Measurements from ENCODE around the gene IGFL1.

DNA sequence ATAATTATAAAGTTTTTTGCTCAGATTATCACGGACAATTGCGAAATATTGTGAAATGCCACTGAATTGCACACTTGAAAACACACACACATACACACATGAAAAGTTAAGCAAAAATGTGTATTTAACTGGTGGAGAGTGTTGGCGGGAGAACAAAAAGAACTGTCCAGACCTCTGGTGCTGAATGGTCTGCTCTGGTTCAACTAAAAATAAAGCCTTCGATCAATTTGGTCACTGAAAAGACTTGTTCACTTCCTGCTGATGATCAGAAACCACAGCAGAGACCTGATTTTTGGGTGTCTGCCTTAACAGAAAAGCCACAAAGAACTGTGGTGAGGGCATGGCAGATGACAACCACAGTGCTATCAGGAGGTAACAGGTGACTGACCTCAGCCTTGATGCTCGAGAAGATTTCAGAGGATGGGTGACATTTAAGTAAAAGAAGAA is 4.0 kb upstream of the IGFL1 start:
- TF ChIP-seq, protein P1, sequence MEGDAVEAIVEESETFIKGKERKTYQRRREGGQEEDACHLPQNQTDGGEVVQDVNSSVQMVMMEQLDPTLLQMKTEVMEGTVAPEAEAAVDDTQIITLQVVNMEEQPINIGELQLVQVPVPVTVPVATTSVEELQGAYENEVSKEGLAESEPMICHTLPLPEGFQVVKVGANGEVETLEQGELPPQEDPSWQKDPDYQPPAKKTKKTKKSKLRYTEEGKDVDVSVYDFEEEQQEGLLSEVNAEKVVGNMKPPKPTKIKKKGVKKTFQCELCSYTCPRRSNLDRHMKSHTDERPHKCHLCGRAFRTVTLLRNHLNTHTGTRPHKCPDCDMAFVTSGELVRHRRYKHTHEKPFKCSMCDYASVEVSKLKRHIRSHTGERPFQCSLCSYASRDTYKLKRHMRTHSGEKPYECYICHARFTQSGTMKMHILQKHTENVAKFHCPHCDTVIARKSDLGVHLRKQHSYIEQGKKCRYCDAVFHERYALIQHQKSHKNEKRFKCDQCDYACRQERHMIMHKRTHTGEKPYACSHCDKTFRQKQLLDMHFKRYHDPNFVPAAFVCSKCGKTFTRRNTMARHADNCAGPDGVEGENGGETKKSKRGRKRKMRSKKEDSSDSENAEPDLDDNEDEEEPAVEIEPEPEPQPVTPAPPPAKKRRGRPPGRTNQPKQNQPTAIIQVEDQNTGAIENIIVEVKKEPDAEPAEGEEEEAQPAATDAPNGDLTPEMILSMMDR (IDR thresholded peaks at IDR 0.05): no peak
- no peak for TF ChIP-seq POLR2A (IDR thresholded peaks at IDR 0.05)
- TF ChIP-seq POLR2AphosphoS5 (IDR thresholded peaks at IDR 0.05; ENCODE audit: insufficient read depth in 1 of 2, low read depth in 1 of 2): no peak

All from vagina (tissue), 2 donors.